HCT116 (cell line): ENCODE results near the gene HGFAC. TPM values are rescaled to one million over a fixed set of nuclear protein-coding genes. Genes with fewer than 3 reads are reported as not detected.

Experiments used
- ATAC-seq: fragments of 200-7000 bp; cut with Tn5 transposase; 2 replicates; pipeline ENCODE4 v1.9.1; 2020; ENCODE audit warnings: mild to moderate bottlenecking, moderate library complexity
- BruUV-seq: library from RNA; stranded (reverse); fragments of 400-500 nt; replicated peaks from 2 replicates; lab custom pipeline; 2021; lab: Mats Ljungman, UMichigan
- CTCF ChIA-PET: fragments of 300-600 bp; sonication (Branson Sonifier 250); formaldehyde crosslinking; loops from one replicate; lab custom pipeline; 2021; ENCODE audit warnings: antibody characterized with exemption; lab: Charles Lee
- POLR2A ChIA-PET: fragments of 300-600, 350-600 bp; sonication (Branson Sonifier 250); formaldehyde crosslinking; loops from one replicate; lab custom pipeline; 2021; ENCODE audit warnings: antibody characterized with exemption; lab: Charles Lee
- RAD21 ChIA-PET, 2 experiments: fragments of 300-600 bp; sonication (Branson Sonifier 250); formaldehyde crosslinking; loops; one replicate each; lab custom pipeline; 2023; ENCODE audit warnings: low total read pairs in 2 of 2; ENCODE audit not compliant: uncharacterized antibody in 2 of 2, unreplicated experiment in 2 of 2, low non-redundant PET in 1 of 2; lab: Charles Lee
- DNase-seq: peaks from one replicate; pipeline ENCODE4 v3.0.0-alpha.2; 2010; ENCODE audit warnings: low read depth, low spot score
- H2AFZ ChIP-seq: fragments of 200-600 bp; shearing (Covaris generic), sonication (generic); 2 replicates; pipeline ENCODE4 v1.6.1; 2017; ENCODE audit warnings: low read depth, mixed run types, mixed read lengths, antibody characterized with exemption, low read length; ENCODE audit not compliant: poor library complexity, severe bottlenecking
- H3K27ac ChIP-seq: 2 replicates; pipeline ENCODE4 v1.5.1; 2012; ENCODE audit warnings: low read depth, low read length
- H3K27me3 ChIP-seq: fragments of 200-600 bp; sonication (generic); 2 replicates; pipeline ENCODE4 v1.6.1; 2016; ENCODE audit warnings: mixed run types, low read length, mixed read lengths; ENCODE audit not compliant: insufficient read depth
- H3K36me3 ChIP-seq, 2 experiments: fragments of 200-500 bp in 1 of 2; fragments of 200-600 bp in 1 of 2; sonication (Bioruptor generic) in 1 of 2; sonication (generic) in 1 of 2; 2 replicates each; pipeline versions ENCODE4 v1.5.1 to v1.6.1; 2014 to 2016; ENCODE audit warnings: low read length in 2 of 2, inconsistent platforms in 1 of 2, mixed read lengths in 1 of 2, mixed run types in 1 of 2; ENCODE audit not compliant: insufficient read depth in 2 of 2, control insufficient read depth in 1 of 2
- H3K4me1 ChIP-seq, 2 experiments: fragments of 200-600 bp in 1 of 2; sonication (generic) in 1 of 2; 2 replicates each; pipeline versions ENCODE4 v1.5.1 to v1.6.1; 2012 to 2017; ENCODE audit warnings: low read length in 2 of 2, inconsistent platforms in 1 of 2, mild to moderate bottlenecking in 1 of 2, mixed read lengths in 1 of 2, mixed run types in 1 of 2, moderate library complexity in 1 of 2; ENCODE audit not compliant: insufficient read depth in 2 of 2, control insufficient read depth in 1 of 2
- H3K4me2 ChIP-seq: fragments of 200-600 bp; sonication (generic); 2 replicates; pipeline ENCODE4 v1.6.1; 2017; ENCODE audit warnings: mixed run types, low read length, mixed read lengths
- H3K4me3 ChIP-seq, 2 experiments: fragments of 200-600 bp in 1 of 2; sonication (generic) in 1 of 2; replicated peaks in 1 of 2; 2 replicates each; pipeline ENCODE4 v1.5.1; 2011 to 2016; ENCODE audit warnings: low read length in 2 of 2, control low read depth in 1 of 2, low read depth in 1 of 2, mild to moderate bottlenecking in 1 of 2, mixed read lengths in 1 of 2, mixed run types in 1 of 2
- H3K79me2 ChIP-seq: fragments of 200-600 bp; sonication (generic); 2 replicates; pipeline ENCODE4 v1.6.1; 2017; ENCODE audit warnings: mild to moderate bottlenecking, mixed run types, low read length, moderate library complexity, mixed read lengths; ENCODE audit not compliant: insufficient read depth
- H3K9ac ChIP-seq: fragments of 200-600 bp; sonication (generic); 2 replicates; pipeline ENCODE4 v1.6.1; 2016; ENCODE audit warnings: low read length, mixed read lengths
- H3K9me2 ChIP-seq: fragments of 200-600 bp; sonication (generic), shearing (Covaris generic); 2 replicates; pipeline ENCODE4 v1.6.1; 2017; ENCODE audit warnings: mixed run types, mild to moderate bottlenecking, moderate library complexity; ENCODE audit not compliant: insufficient read depth
- H3K9me3 ChIP-seq, 2 experiments: fragments of 200-500 bp in 1 of 2; fragments of 200-600 bp in 1 of 2; sonication (Bioruptor generic) in 1 of 2; sonication (generic) in 1 of 2; 2 replicates each; pipeline ENCODE4 v1.6.1; 2014 to 2017; ENCODE audit warnings: low read length in 2 of 2, mixed read lengths in 2 of 2, inconsistent platforms in 1 of 2, low read depth in 1 of 2, mild to moderate bottlenecking in 1 of 2, mixed run types in 1 of 2, moderate library complexity in 1 of 2; ENCODE audit not compliant: control insufficient read depth in 1 of 2, insufficient read depth in 1 of 2
- H4K20me1 ChIP-seq: fragments of 200-600 bp; sonication (generic), shearing (Covaris generic); 2 replicates; pipeline ENCODE4 v1.6.1; 2017; ENCODE audit warnings: mixed run types, mild to moderate bottlenecking, moderate library complexity; ENCODE audit not compliant: insufficient read depth
- CBX3 ChIP-seq: IDR thresholded peaks from 2 replicates; pipeline ENCODE4 v1.6.1; 2012; ENCODE audit warnings: low read depth
- CEBPB ChIP-seq: IDR thresholded peaks from 2 replicates; pipeline ENCODE4 v1.6.1; 2012; ENCODE audit warnings: low read depth
- ELF1 ChIP-seq: IDR thresholded peaks from 2 replicates; pipeline ENCODE4 v1.6.1; 2012; ENCODE audit warnings: low read depth, borderline replicate concordance
- EZH2 ChIP-seq: fragments of 200-600 bp; sonication (generic); IDR thresholded peaks from 2 replicates; pipeline ENCODE4 v1.6.1; 2017; ENCODE audit warnings: antibody characterized with exemption, mixed run types
- EZH2phosphoT487 ChIP-seq: fragments of 200-600 bp; IDR thresholded peaks from 2 replicates; pipeline ENCODE4 v1.6.1; 2018; ENCODE audit warnings: antibody characterized with exemption, borderline replicate concordance
- FOSL1 ChIP-seq: IDR thresholded peaks from 2 replicates; pipeline ENCODE4 v1.6.1; 2012; ENCODE audit warnings: low read depth
- JUND ChIP-seq: IDR thresholded peaks from 2 replicates; pipeline ENCODE4 v1.6.1; 2012
- POLR2A ChIP-seq: IDR thresholded peaks from 2 replicates; pipeline ENCODE4 v1.7.0; 2011; ENCODE audit warnings: borderline replicate concordance; ENCODE audit not compliant: insufficient read depth, insufficient read length; ENCODE audit errors: extremely low read depth
- POLR2AphosphoS5 ChIP-seq: IDR thresholded peaks from 2 replicates; pipeline ENCODE4 v1.6.1; 2011; ENCODE audit warnings: mild to moderate bottlenecking, low read depth, low read length, moderate library complexity
- RAD21 ChIP-seq: IDR thresholded peaks from 2 replicates; pipeline ENCODE4 v1.6.1; 2012; ENCODE audit warnings: low read depth, mild to moderate bottlenecking
- SIN3A ChIP-seq: IDR thresholded peaks from 2 replicates; pipeline ENCODE4 v1.6.1; 2012; ENCODE audit warnings: low read depth
- SP1 ChIP-seq: IDR thresholded peaks from 2 replicates; pipeline ENCODE4 v1.6.1; 2012; ENCODE audit warnings: low read depth
- SRF ChIP-seq: IDR thresholded peaks from 2 replicates; pipeline ENCODE4 v1.6.1; 2012; ENCODE audit warnings: low read depth
- TCF7L2 ChIP-seq: IDR thresholded peaks from 2 replicates; pipeline ENCODE4 v1.7.0; 2011; ENCODE audit warnings: borderline replicate concordance, inconsistent platforms; ENCODE audit not compliant: insufficient read depth, insufficient read length; ENCODE audit errors: extremely low read depth
- ZFX ChIP-seq: fragments of 450-650 bp; IDR thresholded peaks from 2 replicates; pipeline ENCODE4 v1.6.1; 2017
- intact Hi-C: fragments of 100-400 bp; cut with micrococcal nuclease; formaldehyde crosslinking; loops from 2 replicates; pipeline ENCODE4 v1.10.0; 2022
- total RNA-seq: library from RNA; stranded (reverse); gene quantifications from one replicate; pipeline ENCODE4 v1.2.1, GENCODE V29; 2021; ENCODE audit not compliant: unreplicated experiment
- TF ChIP-seq, protein P1 (sequence below): IDR thresholded peaks from 2 replicates; pipeline ENCODE4 v1.6.1; 2012
- TF ChIP-seq, protein P2 (sequence below): IDR thresholded peaks from 2 replicates; pipeline ENCODE4 v1.6.1; 2012; ENCODE audit warnings: low read depth
- TF ChIP-seq, protein P3 (sequence below): IDR thresholded peaks from 2 replicates; pipeline ENCODE4 v1.6.1; 2011; ENCODE audit warnings: mild to moderate bottlenecking, low read length, moderate library complexity; ENCODE audit not compliant: insufficient replicate concordance; ENCODE audit errors: extremely low read depth
- TF ChIP-seq, protein P4 (sequence below), 3 experiments: fragments of 200-600 bp in 1 of 3; sonication (generic) in 1 of 3; IDR thresholded peaks in 2 of 3; conservative IDR thresholded peaks in 1 of 3; 2 replicates each; pipeline ENCODE4 v1.5.1; 2012 to 2017; ENCODE audit warnings: low read depth in 2 of 3, low read length in 2 of 3, antibody characterized with exemption in 1 of 3, borderline replicate concordance in 1 of 3, control low read depth in 1 of 3, mild to moderate bottlenecking in 1 of 3, mixed read lengths in 1 of 3, mixed run types in 1 of 3, moderate library complexity in 1 of 3; ENCODE audit not compliant: insufficient read depth in 1 of 3
- TF ChIP-seq, protein P5 (sequence below): IDR thresholded peaks from 2 replicates; pipeline ENCODE4 v1.6.1; 2012

Gene HGFAC
- total RNA-seq, 1 experiment from 2014 or later = 1.1 TPM

DNA sequence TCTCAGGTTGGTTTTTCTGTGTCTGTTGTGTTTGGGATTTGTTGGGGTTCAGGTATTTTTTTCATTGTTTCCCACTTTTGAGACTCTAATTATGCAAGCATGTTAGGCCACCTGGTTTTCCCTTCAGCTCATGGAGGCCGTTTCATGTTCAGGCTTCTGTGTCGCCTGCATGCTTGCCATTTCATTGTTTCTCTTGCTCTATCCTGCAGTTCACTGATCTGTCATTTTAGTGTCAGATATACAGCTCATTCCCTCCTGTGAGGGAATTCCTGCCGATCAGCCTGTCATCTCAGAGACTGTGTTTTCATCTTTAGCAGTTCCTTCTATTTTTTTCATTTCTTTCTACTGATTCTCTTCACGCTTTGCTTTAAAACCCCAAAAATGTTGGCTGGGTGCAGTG lies 49.4 kb upstream of the HGFAC start:
- ChIA-PET POLR2A (no interaction called here), CTCF (no interaction called here)

More for the DNA sequence above, 49.4 kb upstream of the HGFAC start:
- Histone ChIP-seq H3K4me1 (no peaks in the 10 kb centered on the region), H3K9me2 (no peaks in the 10 kb centered on the region), H3K9ac (no peak overlapping the region), H3K27ac (no peak overlapping the region), H3K9me3 (no peaks in the 10 kb centered on the region), H3K4me2 (no peak overlapping the region), H3K4me3 (no peak overlapping the region), H2AFZ (no peak overlapping the region), H4K20me1 (no peaks in the 10 kb centered on the region), H3K36me3 (no peaks in the 10 kb centered on the region), H3K79me2 (no peaks in the 10 kb centered on the region), H3K27me3 (no peaks in the 10 kb centered on the region)
- intact Hi-C loops = no loop called here
- BruUV-seq = no TSS peak
- RAD21 ChIA-PET = no interaction called here
- DNase-seq (no peak), ATAC-seq (no peak)
- TF ChIP-seq POLR2A (no peak), CBX3 (no peak), EZH2phosphoT487 (no peak), POLR2AphosphoS5 (no peak), TCF7L2 (no peak), CEBPB (no peak), SIN3A (no peak), JUND (no peak), RAD21 (no peak), EZH2 (no peak), SP1 (no peak), FOSL1 (no peak), SRF (no peak), ZFX (no peak), ELF1 (no peak)
- TF ChIP-seq, protein P1, sequence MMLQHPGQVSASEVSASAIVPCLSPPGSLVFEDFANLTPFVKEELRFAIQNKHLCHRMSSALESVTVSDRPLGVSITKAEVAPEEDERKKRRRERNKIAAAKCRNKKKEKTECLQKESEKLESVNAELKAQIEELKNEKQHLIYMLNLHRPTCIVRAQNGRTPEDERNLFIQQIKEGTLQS = no peak
- TF ChIP-seq, protein P2, sequence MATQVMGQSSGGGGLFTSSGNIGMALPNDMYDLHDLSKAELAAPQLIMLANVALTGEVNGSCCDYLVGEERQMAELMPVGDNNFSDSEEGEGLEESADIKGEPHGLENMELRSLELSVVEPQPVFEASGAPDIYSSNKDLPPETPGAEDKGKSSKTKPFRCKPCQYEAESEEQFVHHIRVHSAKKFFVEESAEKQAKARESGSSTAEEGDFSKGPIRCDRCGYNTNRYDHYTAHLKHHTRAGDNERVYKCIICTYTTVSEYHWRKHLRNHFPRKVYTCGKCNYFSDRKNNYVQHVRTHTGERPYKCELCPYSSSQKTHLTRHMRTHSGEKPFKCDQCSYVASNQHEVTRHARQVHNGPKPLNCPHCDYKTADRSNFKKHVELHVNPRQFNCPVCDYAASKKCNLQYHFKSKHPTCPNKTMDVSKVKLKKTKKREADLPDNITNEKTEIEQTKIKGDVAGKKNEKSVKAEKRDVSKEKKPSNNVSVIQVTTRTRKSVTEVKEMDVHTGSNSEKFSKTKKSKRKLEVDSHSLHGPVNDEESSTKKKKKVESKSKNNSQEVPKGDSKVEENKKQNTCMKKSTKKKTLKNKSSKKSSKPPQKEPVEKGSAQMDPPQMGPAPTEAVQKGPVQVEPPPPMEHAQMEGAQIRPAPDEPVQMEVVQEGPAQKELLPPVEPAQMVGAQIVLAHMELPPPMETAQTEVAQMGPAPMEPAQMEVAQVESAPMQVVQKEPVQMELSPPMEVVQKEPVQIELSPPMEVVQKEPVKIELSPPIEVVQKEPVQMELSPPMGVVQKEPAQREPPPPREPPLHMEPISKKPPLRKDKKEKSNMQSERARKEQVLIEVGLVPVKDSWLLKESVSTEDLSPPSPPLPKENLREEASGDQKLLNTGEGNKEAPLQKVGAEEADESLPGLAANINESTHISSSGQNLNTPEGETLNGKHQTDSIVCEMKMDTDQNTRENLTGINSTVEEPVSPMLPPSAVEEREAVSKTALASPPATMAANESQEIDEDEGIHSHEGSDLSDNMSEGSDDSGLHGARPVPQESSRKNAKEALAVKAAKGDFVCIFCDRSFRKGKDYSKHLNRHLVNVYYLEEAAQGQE = no peak
- TF ChIP-seq, protein P3, sequence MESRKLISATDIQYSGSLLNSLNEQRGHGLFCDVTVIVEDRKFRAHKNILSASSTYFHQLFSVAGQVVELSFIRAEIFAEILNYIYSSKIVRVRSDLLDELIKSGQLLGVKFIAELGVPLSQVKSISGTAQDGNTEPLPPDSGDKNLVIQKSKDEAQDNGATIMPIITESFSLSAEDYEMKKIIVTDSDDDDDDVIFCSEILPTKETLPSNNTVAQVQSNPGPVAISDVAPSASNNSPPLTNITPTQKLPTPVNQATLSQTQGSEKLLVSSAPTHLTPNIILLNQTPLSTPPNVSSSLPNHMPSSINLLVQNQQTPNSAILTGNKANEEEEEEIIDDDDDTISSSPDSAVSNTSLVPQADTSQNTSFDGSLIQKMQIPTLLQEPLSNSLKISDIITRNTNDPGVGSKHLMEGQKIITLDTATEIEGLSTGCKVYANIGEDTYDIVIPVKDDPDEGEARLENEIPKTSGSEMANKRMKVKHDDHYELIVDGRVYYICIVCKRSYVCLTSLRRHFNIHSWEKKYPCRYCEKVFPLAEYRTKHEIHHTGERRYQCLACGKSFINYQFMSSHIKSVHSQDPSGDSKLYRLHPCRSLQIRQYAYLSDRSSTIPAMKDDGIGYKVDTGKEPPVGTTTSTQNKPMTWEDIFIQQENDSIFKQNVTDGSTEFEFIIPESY = no peak
- TF ChIP-seq, protein P4, sequence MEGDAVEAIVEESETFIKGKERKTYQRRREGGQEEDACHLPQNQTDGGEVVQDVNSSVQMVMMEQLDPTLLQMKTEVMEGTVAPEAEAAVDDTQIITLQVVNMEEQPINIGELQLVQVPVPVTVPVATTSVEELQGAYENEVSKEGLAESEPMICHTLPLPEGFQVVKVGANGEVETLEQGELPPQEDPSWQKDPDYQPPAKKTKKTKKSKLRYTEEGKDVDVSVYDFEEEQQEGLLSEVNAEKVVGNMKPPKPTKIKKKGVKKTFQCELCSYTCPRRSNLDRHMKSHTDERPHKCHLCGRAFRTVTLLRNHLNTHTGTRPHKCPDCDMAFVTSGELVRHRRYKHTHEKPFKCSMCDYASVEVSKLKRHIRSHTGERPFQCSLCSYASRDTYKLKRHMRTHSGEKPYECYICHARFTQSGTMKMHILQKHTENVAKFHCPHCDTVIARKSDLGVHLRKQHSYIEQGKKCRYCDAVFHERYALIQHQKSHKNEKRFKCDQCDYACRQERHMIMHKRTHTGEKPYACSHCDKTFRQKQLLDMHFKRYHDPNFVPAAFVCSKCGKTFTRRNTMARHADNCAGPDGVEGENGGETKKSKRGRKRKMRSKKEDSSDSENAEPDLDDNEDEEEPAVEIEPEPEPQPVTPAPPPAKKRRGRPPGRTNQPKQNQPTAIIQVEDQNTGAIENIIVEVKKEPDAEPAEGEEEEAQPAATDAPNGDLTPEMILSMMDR (IDR thresholded peaks at IDR 0.05 in 2 of 3, conservative IDR thresholded peaks at IDR 0.05 in 1 of 3; ENCODE audit: borderline replicate concordance in 1 of 3, insufficient read depth in 1 of 3, low read depth in 2 of 3, low read length in 2 of 3) = no peak
- TF ChIP-seq, protein P5, sequence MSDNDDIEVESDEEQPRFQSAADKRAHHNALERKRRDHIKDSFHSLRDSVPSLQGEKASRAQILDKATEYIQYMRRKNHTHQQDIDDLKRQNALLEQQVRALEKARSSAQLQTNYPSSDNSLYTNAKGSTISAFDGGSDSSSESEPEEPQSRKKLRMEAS = no peak
